HG03354 (cell line): ENCODE data around the gene DMAC2L.

Experiments used
- ATAC-seq: cut with Tn5 transposase; IDR thresholded peaks from one replicate; pipeline ENCODE4 v1.9.1; 2021; ENCODE audit warnings: mild to moderate bottlenecking; ENCODE audit not compliant: unreplicated experiment, poor library complexity, severe bottlenecking

Gene DMAC2L

DNA sequence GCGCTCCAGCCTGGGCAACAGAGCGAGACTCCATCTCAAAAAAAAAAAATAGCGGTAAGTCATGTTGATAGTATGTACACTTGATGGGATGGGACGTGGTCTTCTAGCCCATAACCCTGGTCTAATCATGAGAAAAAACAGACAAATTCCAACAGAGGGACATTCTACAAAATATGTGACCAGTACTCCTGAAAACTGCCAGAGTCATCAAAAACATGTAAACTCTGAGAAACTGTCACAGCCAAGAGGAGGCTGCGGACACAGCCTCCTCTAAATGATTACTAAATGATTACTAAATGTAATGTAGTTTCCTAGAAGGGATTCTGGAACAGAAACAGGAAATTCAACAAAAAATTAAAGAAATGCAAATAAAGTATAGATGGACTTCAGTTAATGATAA is 63.6 kb downstream of the DMAC2L start:
- no peak for ATAC-seq
